Measurements from ENCODE around the gene RET. TPM values are rescaled to one million over a fixed set of nuclear protein-coding genes. Genes with fewer than 3 reads are reported as not detected.

RET gene
- total RNA-seq, 1 donor from 2014 or later, result 1.1 TPM

DNA sequence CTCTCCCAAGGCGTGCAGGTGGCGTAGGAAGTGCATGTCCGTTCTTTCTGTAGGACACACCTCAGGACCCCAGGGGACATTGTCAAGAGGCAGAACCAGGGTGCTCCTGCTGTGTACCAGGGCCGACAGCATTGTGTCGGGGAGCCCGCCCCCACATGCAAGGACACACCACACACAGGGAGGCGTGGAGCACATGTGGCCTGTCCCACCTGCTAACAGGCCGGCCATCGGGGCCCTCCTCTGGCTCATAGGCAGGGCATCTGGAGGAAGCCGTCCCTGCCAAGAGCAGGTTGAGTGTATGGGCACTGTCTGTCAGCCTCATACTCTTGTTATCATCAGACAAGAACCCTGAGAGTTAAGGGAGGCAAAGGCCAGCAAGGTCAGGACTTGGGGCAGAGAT, 12.7 kb downstream of the RET start:
- Histone ChIP-seq H3K79me2 (ENCODE audit: insufficient read depth, low read length) (no peaks in the 10 kb centered on the region), H3K4me1 (ENCODE audit: insufficient read depth, low read length) (no peaks in the 10 kb centered on the region), H3K4me3 (ENCODE audit: insufficient read depth, low read depth, low read length) (no peak overlapping the region), H3K9ac (ENCODE audit: low read length) (no peak overlapping the region), H3K27me3 (ENCODE audit: insufficient read depth, low read length) (peaks cover 3% of the 10 kb centered on the region), H3K9me3 (ENCODE audit: insufficient read depth, low read depth, low read length) (no peaks in the 10 kb centered on the region), H3K4me2 (ENCODE audit: low read length) (no peak overlapping the region), H3K27ac (ENCODE audit: low read depth, low read length) (no peak overlapping the region), H2AFZ (ENCODE audit: low read depth, low read length) (no peak overlapping the region), H3K36me3 (ENCODE audit: insufficient read depth, low read length) (no peaks in the 10 kb centered on the region), H4K20me1 (ENCODE audit: insufficient read depth, low read length) (no peaks in the 10 kb centered on the region)
- Mint-ChIP-seq H3K27ac (ENCODE audit: unreplicated experiment) (no peak overlapping the region), H3K9me3 (ENCODE audit: unreplicated experiment) (peaks cover 1% of the 10 kb centered on the region), H3K36me3 (ENCODE audit: low read depth, unreplicated experiment) (no peaks in the 10 kb centered on the region), H3K4me3 (ENCODE audit: unreplicated experiment) (no peak overlapping the region), H3K4me1 (ENCODE audit: low read depth, unreplicated experiment) (no peaks in the 10 kb centered on the region), H3K27me3 (ENCODE audit: low read depth, unreplicated experiment) (peaks cover 43% of the 10 kb centered on the region)
- DNase-seq (ENCODE audit: low read depth), result no peak
- TF ChIP-seq, protein P1, sequence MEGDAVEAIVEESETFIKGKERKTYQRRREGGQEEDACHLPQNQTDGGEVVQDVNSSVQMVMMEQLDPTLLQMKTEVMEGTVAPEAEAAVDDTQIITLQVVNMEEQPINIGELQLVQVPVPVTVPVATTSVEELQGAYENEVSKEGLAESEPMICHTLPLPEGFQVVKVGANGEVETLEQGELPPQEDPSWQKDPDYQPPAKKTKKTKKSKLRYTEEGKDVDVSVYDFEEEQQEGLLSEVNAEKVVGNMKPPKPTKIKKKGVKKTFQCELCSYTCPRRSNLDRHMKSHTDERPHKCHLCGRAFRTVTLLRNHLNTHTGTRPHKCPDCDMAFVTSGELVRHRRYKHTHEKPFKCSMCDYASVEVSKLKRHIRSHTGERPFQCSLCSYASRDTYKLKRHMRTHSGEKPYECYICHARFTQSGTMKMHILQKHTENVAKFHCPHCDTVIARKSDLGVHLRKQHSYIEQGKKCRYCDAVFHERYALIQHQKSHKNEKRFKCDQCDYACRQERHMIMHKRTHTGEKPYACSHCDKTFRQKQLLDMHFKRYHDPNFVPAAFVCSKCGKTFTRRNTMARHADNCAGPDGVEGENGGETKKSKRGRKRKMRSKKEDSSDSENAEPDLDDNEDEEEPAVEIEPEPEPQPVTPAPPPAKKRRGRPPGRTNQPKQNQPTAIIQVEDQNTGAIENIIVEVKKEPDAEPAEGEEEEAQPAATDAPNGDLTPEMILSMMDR (IDR thresholded peaks at IDR 0.05; ENCODE audit: insufficient read depth, low read depth, low read length), result no peak
- no peak for TF ChIP-seq EZH2 (IDR thresholded peaks at IDR 0.05; ENCODE audit: insufficient read depth, low read length)
- no peak for FAIRE-seq

DNA sequence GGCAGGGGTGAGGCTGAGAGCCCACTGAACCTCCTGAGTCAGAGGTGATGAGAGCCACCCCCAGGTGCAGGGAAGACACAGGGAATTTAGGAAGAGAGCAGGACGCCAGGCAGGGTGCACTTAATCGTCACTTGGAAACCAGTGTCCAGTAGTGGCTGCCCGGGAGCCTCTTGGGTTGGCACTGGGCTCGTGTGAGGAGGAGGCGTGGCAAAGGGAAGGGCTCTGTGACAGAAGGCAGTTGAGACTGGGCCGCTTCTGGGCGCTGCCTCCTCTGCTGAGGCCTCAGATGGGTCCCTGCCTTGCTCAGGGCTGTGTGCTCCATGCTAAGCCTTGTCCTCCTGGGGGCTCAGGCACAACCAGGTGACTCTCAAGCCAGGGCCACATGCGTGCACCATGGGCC, 13.3 kb downstream of the RET start:
- no peak for FAIRE-seq

DNA sequence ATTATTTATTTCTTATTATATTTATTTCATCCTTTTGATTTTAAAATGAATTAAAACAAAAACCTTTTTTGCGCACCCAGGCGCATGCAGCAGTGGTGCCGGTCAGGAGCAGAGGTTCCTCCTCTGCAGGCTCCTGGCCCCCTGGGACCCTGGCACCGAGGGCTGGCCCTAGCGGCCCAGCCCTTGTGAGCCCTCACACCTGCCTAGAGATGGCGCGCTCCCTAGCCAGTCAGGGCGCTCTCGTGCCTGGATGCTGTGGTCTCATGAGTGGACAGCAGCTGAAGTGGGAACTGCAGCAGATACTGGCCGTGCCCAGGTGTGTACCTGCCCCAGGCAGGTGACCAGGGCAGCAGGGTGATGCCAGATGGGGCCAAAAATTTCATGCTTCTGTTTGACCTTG, 13.8 kb downstream of the RET start:
- Mint-ChIP-seq H3K4me3 (ENCODE audit: unreplicated experiment) (no peak overlapping the region), H3K9me3 (ENCODE audit: unreplicated experiment) (peaks cover 1% of the 10 kb centered on the region), H3K4me1 (ENCODE audit: low read depth, unreplicated experiment) (no peaks in the 10 kb centered on the region), H3K36me3 (ENCODE audit: low read depth, unreplicated experiment) (no peaks in the 10 kb centered on the region), H3K27me3 (ENCODE audit: low read depth, unreplicated experiment) (peaks cover 44% of the 10 kb centered on the region), H3K27ac (ENCODE audit: unreplicated experiment) (no peak overlapping the region)
- H3K4me2 ChIP-seq (ENCODE audit: low read length), result no peak overlapping the region
- TF ChIP-seq, protein P1 (IDR thresholded peaks at IDR 0.05; ENCODE audit: insufficient read depth, low read depth, low read length), result no peak
- TF ChIP-seq EZH2 (IDR thresholded peaks at IDR 0.05; ENCODE audit: insufficient read depth, low read length), result no peak
- H3K27me3 ChIP-seq (ENCODE audit: insufficient read depth, low read length), result peaks cover 3% of the 10 kb centered on the region
- H3K36me3 ChIP-seq (ENCODE audit: insufficient read depth, low read length), result no peaks in the 10 kb centered on the region
- H3K27ac ChIP-seq (ENCODE audit: low read depth, low read length), result no peak overlapping the region
- H3K9me3 ChIP-seq (ENCODE audit: insufficient read depth, low read depth, low read length), result no peaks in the 10 kb centered on the region
- H3K4me3 ChIP-seq (ENCODE audit: insufficient read depth, low read depth, low read length), result no peak overlapping the region
- H2AFZ ChIP-seq (ENCODE audit: low read depth, low read length), result no peak overlapping the region
- H3K79me2 ChIP-seq (ENCODE audit: insufficient read depth, low read length), result no peaks in the 10 kb centered on the region
- DNase-seq (ENCODE audit: low read depth) (no peak), FAIRE-seq (no peak)
- H3K9ac ChIP-seq (ENCODE audit: low read length), result no peak overlapping the region
- H3K4me1 ChIP-seq (ENCODE audit: insufficient read depth, low read length), result no peaks in the 10 kb centered on the region
- no peaks in the 10 kb centered on the region for H4K20me1 ChIP-seq (ENCODE audit: insufficient read depth, low read length)

More for the DNA sequence above, 13.3 kb downstream of the RET start:
- TF ChIP-seq, protein P1 (IDR thresholded peaks at IDR 0.05; ENCODE audit: insufficient read depth, low read depth, low read length), result no peak
- no peak for TF ChIP-seq EZH2 (IDR thresholded peaks at IDR 0.05; ENCODE audit: insufficient read depth, low read length)
- H2AFZ ChIP-seq (ENCODE audit: low read depth, low read length), result no peak overlapping the region
- no peak for DNase-seq (ENCODE audit: low read depth)
- H3K4me3 Mint-ChIP-seq (ENCODE audit: unreplicated experiment), result no peak overlapping the region
- H3K79me2 ChIP-seq (ENCODE audit: insufficient read depth, low read length), result no peaks in the 10 kb centered on the region
- H3K4me1 Mint-ChIP-seq (ENCODE audit: low read depth, unreplicated experiment), result no peaks in the 10 kb centered on the region
- H3K36me3 ChIP-seq (ENCODE audit: insufficient read depth, low read length), result no peaks in the 10 kb centered on the region
- no peak overlapping the region for H3K27ac ChIP-seq (ENCODE audit: low read depth, low read length)
- no peak overlapping the region for H3K27ac Mint-ChIP-seq (ENCODE audit: unreplicated experiment)
- no peak overlapping the region for H3K4me3 ChIP-seq (ENCODE audit: insufficient read depth, low read depth, low read length)
- H3K27me3 Mint-ChIP-seq (ENCODE audit: low read depth, unreplicated experiment), result peaks cover 47% of the 10 kb centered on the region
- peaks cover 1% of the 10 kb centered on the region for H3K9me3 Mint-ChIP-seq (ENCODE audit: unreplicated experiment)
- no peaks in the 10 kb centered on the region for H3K36me3 Mint-ChIP-seq (ENCODE audit: low read depth, unreplicated experiment)
- no peaks in the 10 kb centered on the region for H3K4me1 ChIP-seq (ENCODE audit: insufficient read depth, low read length)
- no peak overlapping the region for H3K9ac ChIP-seq (ENCODE audit: low read length)
- no peak overlapping the region for H3K4me2 ChIP-seq (ENCODE audit: low read length)
- H3K9me3 ChIP-seq (ENCODE audit: insufficient read depth, low read depth, low read length), result no peaks in the 10 kb centered on the region
- no peaks in the 10 kb centered on the region for H4K20me1 ChIP-seq (ENCODE audit: insufficient read depth, low read length)
- peaks cover 3% of the 10 kb centered on the region for H3K27me3 ChIP-seq (ENCODE audit: insufficient read depth, low read length)
